Vagina (tissue), 2 donors: Measurements from ENCODE around the gene VDR.

Experiments
- POLR2A ChIP-seq, 2 donors: fragments of 450-650 bp; IDR thresholded peaks; one replicate each; pipeline ENCODE4 v1.6.1; 2017; ENCODE audit warnings: antibody characterized with exemption in 2 of 2, mild to moderate bottlenecking in 2 of 2, moderate library complexity in 2 of 2
- TF ChIP-seq, protein P1 (sequence below), 3 experiments: fragments of 450-650 bp in 2 of 3; fragments of 200-600 bp in 1 of 3; sonication (generic) in 1 of 3; IDR thresholded peaks; one replicate each; pipeline ENCODE4 v1.5.1; 2017 to 2019; ENCODE audit warnings: antibody characterized with exemption in 3 of 3, mild to moderate bottlenecking in 2 of 3, moderate library complexity in 2 of 3

- TF ChIP-seq, protein P1, sequence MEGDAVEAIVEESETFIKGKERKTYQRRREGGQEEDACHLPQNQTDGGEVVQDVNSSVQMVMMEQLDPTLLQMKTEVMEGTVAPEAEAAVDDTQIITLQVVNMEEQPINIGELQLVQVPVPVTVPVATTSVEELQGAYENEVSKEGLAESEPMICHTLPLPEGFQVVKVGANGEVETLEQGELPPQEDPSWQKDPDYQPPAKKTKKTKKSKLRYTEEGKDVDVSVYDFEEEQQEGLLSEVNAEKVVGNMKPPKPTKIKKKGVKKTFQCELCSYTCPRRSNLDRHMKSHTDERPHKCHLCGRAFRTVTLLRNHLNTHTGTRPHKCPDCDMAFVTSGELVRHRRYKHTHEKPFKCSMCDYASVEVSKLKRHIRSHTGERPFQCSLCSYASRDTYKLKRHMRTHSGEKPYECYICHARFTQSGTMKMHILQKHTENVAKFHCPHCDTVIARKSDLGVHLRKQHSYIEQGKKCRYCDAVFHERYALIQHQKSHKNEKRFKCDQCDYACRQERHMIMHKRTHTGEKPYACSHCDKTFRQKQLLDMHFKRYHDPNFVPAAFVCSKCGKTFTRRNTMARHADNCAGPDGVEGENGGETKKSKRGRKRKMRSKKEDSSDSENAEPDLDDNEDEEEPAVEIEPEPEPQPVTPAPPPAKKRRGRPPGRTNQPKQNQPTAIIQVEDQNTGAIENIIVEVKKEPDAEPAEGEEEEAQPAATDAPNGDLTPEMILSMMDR (IDR thresholded peaks at IDR 0.05): peak in 2 of 3 experiments; percentile 32 to 61
- no peak for TF ChIP-seq POLR2A (IDR thresholded peaks at IDR 0.05)
Measured at GRCh38 chr12:47838286-47838931, 66.4 kb downstream of the VDR start.
